WTC11 (cell line): Measurements from ENCODE around the gene LYST. TPM values are rescaled to one million over a fixed set of nuclear protein-coding genes. Genes with fewer than 3 reads are reported as not detected.

ENCODE experiments used
- ATAC-seq: fragments of 200-7000 bp; cut with Tn5 transposase; 2 replicates; pipeline ENCODE4 v1.10.0; 2021; ENCODE audit warnings: mild to moderate bottlenecking, moderate library complexity
- CTCF ChIA-PET: fragments of 300-600 bp; sonication (Branson Sonifier 250); formaldehyde crosslinking; loops from one replicate; lab custom pipeline; 2021; ENCODE audit warnings: antibody characterized with exemption; lab: Charles Lee
- POLR2A ChIA-PET: fragments of 350-600 bp; sonication (Branson Sonifier 250); formaldehyde crosslinking; loops from one replicate; lab custom pipeline; 2021; ENCODE audit warnings: antibody characterized with exemption; lab: Charles Lee
- DNase-seq: peaks from one replicate; pipeline ENCODE4 v3.0.0; 2021; ENCODE audit warnings: low spot score
- H3K27ac Mint-ChIP-seq: 2 replicates; pipeline ENCODE4 v1.8.0; 2021; ENCODE audit warnings: mixed read lengths
- H3K27me3 Mint-ChIP-seq: 2 replicates; pipeline ENCODE4 v1.8.0; 2021; ENCODE audit warnings: low read depth, mild to moderate bottlenecking, moderate library complexity, mixed read lengths
- H3K36me3 Mint-ChIP-seq: 2 replicates; pipeline ENCODE4 v1.8.0; 2021; ENCODE audit warnings: mixed read lengths
- H3K4me1 Mint-ChIP-seq: 2 replicates; pipeline ENCODE4 v1.8.0; 2022; ENCODE audit warnings: mixed read lengths
- H3K4me3 Mint-ChIP-seq: 2 replicates; pipeline ENCODE4 v1.8.0; 2021; ENCODE audit warnings: mild to moderate bottlenecking, moderate library complexity, mixed read lengths
- H3K9me3 Mint-ChIP-seq: 2 replicates; pipeline ENCODE4 v1.8.0; 2021; ENCODE audit warnings: mixed read lengths
- CBFB ChIP-seq: sonication (generic); formaldehyde crosslinking; IDR thresholded peaks from 2 replicates; pipeline ENCODE4 v1.8.1; 2022; ENCODE audit warnings: mild to moderate bottlenecking, low read depth, missing genetic modification reagents
- CREB1 ChIP-seq: sonication (generic); formaldehyde crosslinking; IDR thresholded peaks from 2 replicates; pipeline ENCODE4 v1.8.0; 2023; ENCODE audit warnings: mild to moderate bottlenecking, missing genetic modification reagents
- ESRRA ChIP-seq: sonication (generic); formaldehyde crosslinking; IDR thresholded peaks from 2 replicates; pipeline ENCODE4 v1.8.1; 2022; ENCODE audit warnings: mild to moderate bottlenecking, missing genetic modification reagents, borderline replicate concordance
- FOXK1 ChIP-seq: sonication (generic); formaldehyde crosslinking; IDR thresholded peaks from 2 replicates; pipeline ENCODE4 v1.8.0; 2022; ENCODE audit warnings: mild to moderate bottlenecking, moderate library complexity, missing genetic modification reagents
- FOXP1 ChIP-seq: sonication (generic); formaldehyde crosslinking; IDR thresholded peaks from 2 replicates; pipeline ENCODE4 v1.8.0; 2022; ENCODE audit warnings: missing genetic modification reagents, mild to moderate bottlenecking, moderate library complexity, borderline replicate concordance
- GABPB1 ChIP-seq: sonication (generic); formaldehyde crosslinking; IDR thresholded peaks from 2 replicates; pipeline ENCODE4 v1.8.1; 2023; ENCODE audit warnings: mild to moderate bottlenecking, missing genetic modification reagents
- HMGA2 ChIP-seq: fragments of 250-450 bp; sonication (Bioruptor Pico); IDR thresholded peaks from 2 replicates; pipeline ENCODE4 v1.4.0; 2021; ENCODE audit warnings: mild to moderate bottlenecking, moderate library complexity
- HMGXB4 ChIP-seq: sonication (generic); formaldehyde crosslinking; IDR thresholded peaks from 2 replicates; pipeline ENCODE4 v1.8.1; 2023; ENCODE audit warnings: mild to moderate bottlenecking, moderate library complexity, missing genetic modification reagents
- MAX ChIP-seq: sonication (generic); formaldehyde crosslinking; IDR thresholded peaks from 2 replicates; pipeline ENCODE4 v1.8.0; 2022; ENCODE audit warnings: mild to moderate bottlenecking, missing genetic modification reagents
- MXD4 ChIP-seq: fragments of 250-450 bp; sonication (Bioruptor Pico); IDR thresholded peaks from 2 replicates; pipeline ENCODE4 v1.8.0; 2021; ENCODE audit warnings: mild to moderate bottlenecking, moderate library complexity, borderline replicate concordance
- MYBL2 ChIP-seq: sonication (generic); formaldehyde crosslinking; IDR thresholded peaks from 2 replicates; pipeline ENCODE4 v1.8.1; 2023; ENCODE audit warnings: mild to moderate bottlenecking, moderate library complexity, missing genetic modification reagents
- NFE2L1 ChIP-seq: sonication (generic); formaldehyde crosslinking; IDR thresholded peaks from 2 replicates; pipeline ENCODE4 v1.8.1; 2023; ENCODE audit warnings: missing genetic modification reagents
- NR2C2 ChIP-seq: sonication (generic); formaldehyde crosslinking; IDR thresholded peaks from 2 replicates; pipeline ENCODE4 v1.8.0; 2022; ENCODE audit warnings: mild to moderate bottlenecking, missing genetic modification reagents
- PRRX2 ChIP-seq: fragments of 250-450 bp; sonication (Bioruptor Pico); IDR thresholded peaks from 2 replicates; pipeline ENCODE4 v1.8.0; 2021; ENCODE audit warnings: mild to moderate bottlenecking
- SMAD3 ChIP-seq: sonication (generic); formaldehyde crosslinking; IDR thresholded peaks from 2 replicates; pipeline ENCODE4 v1.8.0; 2022; ENCODE audit warnings: missing genetic modification reagents, mild to moderate bottlenecking, borderline replicate concordance
- SMAD4 ChIP-seq: sonication (generic); formaldehyde crosslinking; IDR thresholded peaks from 2 replicates; pipeline ENCODE4 v1.8.0; 2022; ENCODE audit warnings: mild to moderate bottlenecking, missing genetic modification reagents
- SOX15 ChIP-seq: fragments of 250-450 bp; sonication (Bioruptor Pico); IDR thresholded peaks from 2 replicates; pipeline ENCODE4 v1.9.0; 2021; ENCODE audit warnings: mild to moderate bottlenecking
- TCF7 ChIP-seq: sonication (generic); formaldehyde crosslinking; IDR thresholded peaks from 2 replicates; pipeline ENCODE4 v1.8.0; 2022; ENCODE audit warnings: mild to moderate bottlenecking, low read depth, missing genetic modification reagents, moderate library complexity
- USF1 ChIP-seq: sonication (generic); formaldehyde crosslinking; IDR thresholded peaks from 2 replicates; pipeline ENCODE4 v1.8.0; 2022; ENCODE audit warnings: mild to moderate bottlenecking, missing genetic modification reagents
- ZNF423 ChIP-seq: fragments of 250-450 bp; sonication (Bioruptor Pico); IDR thresholded peaks from 2 replicates; pipeline ENCODE4 v2.1.2; 2022; ENCODE audit warnings: mild to moderate bottlenecking, moderate library complexity
- ZSCAN18 ChIP-seq: fragments of 250-450 bp; sonication (Bioruptor Pico); IDR thresholded peaks from 2 replicates; pipeline ENCODE4 v2.1.2; 2022; ENCODE audit warnings: mild to moderate bottlenecking, moderate library complexity
- total RNA-seq: library from RNA; stranded (reverse); gene quantifications from 3 replicates; pipeline ENCODE4 v1.2.3, GENCODE V29; 2021
- TF ChIP-seq, protein P1 (sequence below): sonication (generic); formaldehyde crosslinking; IDR thresholded peaks from 2 replicates; pipeline ENCODE4 v1.8.1; 2022; ENCODE audit warnings: mild to moderate bottlenecking, moderate library complexity, missing genetic modification reagents
- TF ChIP-seq, protein P2 (sequence below): fragments of 200-600 bp; IDR thresholded peaks from 2 replicates; pipeline ENCODE4 v1.8.0; 2022; ENCODE audit warnings: antibody characterized with exemption
- TF ChIP-seq, protein P3 (sequence below): sonication (generic); formaldehyde crosslinking; IDR thresholded peaks from 2 replicates; pipeline ENCODE4 v1.8.0; 2023; ENCODE audit warnings: missing genetic modification reagents, mild to moderate bottlenecking, borderline replicate concordance

LYST gene
- total RNA-seq, 1 experiment from 2014 or later = 0.59 TPM

- TF ChIP-seq FOXP1 (CRISPR knock-in tag) (no peak), SMAD4 (CRISPR knock-in tag) (no peak), CREB1 (CRISPR knock-in tag) (no peak), FOXK1 (CRISPR knock-in tag) (peak; percentile 14; the same call in 1 of the 2 replicates), MYBL2 (CRISPR knock-in tag) (no peak), CBFB (0 out of 2 replicates have a peak, but pooled peaks have one; percentile 3), PRRX2 (CRISPR knock-in tag) (no peak), HMGXB4 (CRISPR knock-in tag) (0 out of 2 replicates have a peak, but pooled peaks have one; percentile 14), MAX (no peak), TCF7 (0 out of 2 replicates have a peak, but pooled peaks have one; percentile 14), ZNF423 (CRISPR knock-in tag) (no peak), ESRRA (no peak), ZSCAN18 (CRISPR knock-in tag) (no peak), SOX15 (CRISPR knock-in tag) (no peak), NR2C2 (CRISPR knock-in tag) (no peak)
- TF ChIP-seq, protein P1, sequence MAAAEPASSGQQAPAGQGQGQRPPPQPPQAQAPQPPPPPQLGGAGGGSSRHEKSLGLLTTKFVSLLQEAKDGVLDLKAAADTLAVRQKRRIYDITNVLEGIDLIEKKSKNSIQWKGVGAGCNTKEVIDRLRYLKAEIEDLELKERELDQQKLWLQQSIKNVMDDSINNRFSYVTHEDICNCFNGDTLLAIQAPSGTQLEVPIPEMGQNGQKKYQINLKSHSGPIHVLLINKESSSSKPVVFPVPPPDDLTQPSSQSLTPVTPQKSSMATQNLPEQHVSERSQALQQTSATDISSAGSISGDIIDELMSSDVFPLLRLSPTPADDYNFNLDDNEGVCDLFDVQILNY = no peak
These were observed 217.1 kb downstream of the LYST start, which contains the start of gene GNG4 (continued) for GRCh38 chr1:235649368-235650163.

DNA sequence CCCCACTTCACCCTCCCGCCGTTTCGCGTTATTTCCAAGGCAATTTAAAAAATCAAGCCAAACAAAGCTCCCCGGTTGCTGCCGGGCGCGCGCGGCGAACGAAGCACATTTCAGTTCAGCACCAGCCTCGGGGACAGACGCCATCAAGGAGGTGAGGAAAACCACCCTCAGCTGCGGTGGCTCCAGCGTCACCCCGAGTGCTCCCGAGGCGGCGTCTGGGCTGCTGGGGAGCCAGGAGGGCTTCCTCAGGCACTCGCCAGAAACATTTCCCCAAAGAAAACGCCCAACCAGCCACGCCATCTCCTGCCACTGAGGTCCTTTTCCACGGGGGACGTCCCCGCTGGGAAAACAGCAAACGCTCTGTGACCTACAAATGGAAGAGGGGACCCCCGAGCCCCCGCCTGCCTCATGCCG, 217.7 kb downstream of the LYST start:
- peak overlapping the region; percentile 86 for H3K4me3 Mint-ChIP-seq
- CTCF ChIA-PET = interaction anchor here (0.6 to 1.1 kb wide), 3 partner anchors 21 to 51 kb away, joined by 3 to 8 read pairs (median 3); no protein-coding TSS in a partner anchor
- peaks cover 21% of the 10 kb centered on the region for H3K27me3 Mint-ChIP-seq
- POLR2A ChIA-PET = interaction anchor here (1.2 to 1.6 kb wide), 2 partner anchors 10 to 144 kb away, joined by 4 to 9 read pairs; no protein-coding TSS in a partner anchor
- peak overlapping the region; percentile 65; the same call in 1 of the 2 replicates for H3K27ac Mint-ChIP-seq
- no peaks in the 10 kb centered on the region for H3K9me3 Mint-ChIP-seq
- H3K4me1 Mint-ChIP-seq = peaks cover 56% of the 10 kb centered on the region
- DNase-seq = peak; percentile 80
- peak; percentile 40 for ATAC-seq
- H3K36me3 Mint-ChIP-seq = no peaks in the 10 kb centered on the region
- TF ChIP-seq MXD4 (no peak), NFE2L1 (CRISPR knock-in tag) (peak; percentile 57; the same call in 1 of the 2 replicates), NR2C2 (CRISPR knock-in tag) (peak; percentile 16; the same call in 1 of the 2 replicates), USF1 (0 out of 2 replicates have a peak, but pooled peaks have one; percentile 17), FOXK1 (CRISPR knock-in tag) (peak; percentile 53; the same call in 1 of the 2 replicates), HMGA2 (CRISPR knock-in tag) (no peak), SMAD3 (CRISPR knock-in tag) (0 out of 2 replicates have a peak, but pooled peaks have one; percentile 42), GABPB1 (CRISPR knock-in tag) (no peak), FOXP1 (CRISPR knock-in tag) (peak; percentile 47; the same call in 1 of the 2 replicates)
- TF ChIP-seq, protein P2, sequence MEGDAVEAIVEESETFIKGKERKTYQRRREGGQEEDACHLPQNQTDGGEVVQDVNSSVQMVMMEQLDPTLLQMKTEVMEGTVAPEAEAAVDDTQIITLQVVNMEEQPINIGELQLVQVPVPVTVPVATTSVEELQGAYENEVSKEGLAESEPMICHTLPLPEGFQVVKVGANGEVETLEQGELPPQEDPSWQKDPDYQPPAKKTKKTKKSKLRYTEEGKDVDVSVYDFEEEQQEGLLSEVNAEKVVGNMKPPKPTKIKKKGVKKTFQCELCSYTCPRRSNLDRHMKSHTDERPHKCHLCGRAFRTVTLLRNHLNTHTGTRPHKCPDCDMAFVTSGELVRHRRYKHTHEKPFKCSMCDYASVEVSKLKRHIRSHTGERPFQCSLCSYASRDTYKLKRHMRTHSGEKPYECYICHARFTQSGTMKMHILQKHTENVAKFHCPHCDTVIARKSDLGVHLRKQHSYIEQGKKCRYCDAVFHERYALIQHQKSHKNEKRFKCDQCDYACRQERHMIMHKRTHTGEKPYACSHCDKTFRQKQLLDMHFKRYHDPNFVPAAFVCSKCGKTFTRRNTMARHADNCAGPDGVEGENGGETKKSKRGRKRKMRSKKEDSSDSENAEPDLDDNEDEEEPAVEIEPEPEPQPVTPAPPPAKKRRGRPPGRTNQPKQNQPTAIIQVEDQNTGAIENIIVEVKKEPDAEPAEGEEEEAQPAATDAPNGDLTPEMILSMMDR = no peak
- TF ChIP-seq, protein P3, sequence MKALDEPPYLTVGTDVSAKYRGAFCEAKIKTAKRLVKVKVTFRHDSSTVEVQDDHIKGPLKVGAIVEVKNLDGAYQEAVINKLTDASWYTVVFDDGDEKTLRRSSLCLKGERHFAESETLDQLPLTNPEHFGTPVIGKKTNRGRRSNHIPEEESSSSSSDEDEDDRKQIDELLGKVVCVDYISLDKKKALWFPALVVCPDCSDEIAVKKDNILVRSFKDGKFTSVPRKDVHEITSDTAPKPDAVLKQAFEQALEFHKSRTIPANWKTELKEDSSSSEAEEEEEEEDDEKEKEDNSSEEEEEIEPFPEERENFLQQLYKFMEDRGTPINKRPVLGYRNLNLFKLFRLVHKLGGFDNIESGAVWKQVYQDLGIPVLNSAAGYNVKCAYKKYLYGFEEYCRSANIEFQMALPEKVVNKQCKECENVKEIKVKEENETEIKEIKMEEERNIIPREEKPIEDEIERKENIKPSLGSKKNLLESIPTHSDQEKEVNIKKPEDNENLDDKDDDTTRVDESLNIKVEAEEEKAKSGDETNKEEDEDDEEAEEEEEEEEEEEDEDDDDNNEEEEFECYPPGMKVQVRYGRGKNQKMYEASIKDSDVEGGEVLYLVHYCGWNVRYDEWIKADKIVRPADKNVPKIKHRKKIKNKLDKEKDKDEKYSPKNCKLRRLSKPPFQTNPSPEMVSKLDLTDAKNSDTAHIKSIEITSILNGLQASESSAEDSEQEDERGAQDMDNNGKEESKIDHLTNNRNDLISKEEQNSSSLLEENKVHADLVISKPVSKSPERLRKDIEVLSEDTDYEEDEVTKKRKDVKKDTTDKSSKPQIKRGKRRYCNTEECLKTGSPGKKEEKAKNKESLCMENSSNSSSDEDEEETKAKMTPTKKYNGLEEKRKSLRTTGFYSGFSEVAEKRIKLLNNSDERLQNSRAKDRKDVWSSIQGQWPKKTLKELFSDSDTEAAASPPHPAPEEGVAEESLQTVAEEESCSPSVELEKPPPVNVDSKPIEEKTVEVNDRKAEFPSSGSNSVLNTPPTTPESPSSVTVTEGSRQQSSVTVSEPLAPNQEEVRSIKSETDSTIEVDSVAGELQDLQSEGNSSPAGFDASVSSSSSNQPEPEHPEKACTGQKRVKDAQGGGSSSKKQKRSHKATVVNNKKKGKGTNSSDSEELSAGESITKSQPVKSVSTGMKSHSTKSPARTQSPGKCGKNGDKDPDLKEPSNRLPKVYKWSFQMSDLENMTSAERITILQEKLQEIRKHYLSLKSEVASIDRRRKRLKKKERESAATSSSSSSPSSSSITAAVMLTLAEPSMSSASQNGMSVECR (CRISPR knock-in tag) = peak; percentile 96
